ENCODE measurements around the gene STAB1. TPM values are rescaled to one million over a fixed set of nuclear protein-coding genes. Genes with fewer than 3 reads are reported as not detected.

The STAB1 gene
- total and polyA plus RNA-seq, 2 of the 13 experiments (the other 11 are each of a cell fraction or from before 2014, with no cell fraction given): 0.09 to 0.34 TPM

- TF ChIP-seq, protein P1, sequence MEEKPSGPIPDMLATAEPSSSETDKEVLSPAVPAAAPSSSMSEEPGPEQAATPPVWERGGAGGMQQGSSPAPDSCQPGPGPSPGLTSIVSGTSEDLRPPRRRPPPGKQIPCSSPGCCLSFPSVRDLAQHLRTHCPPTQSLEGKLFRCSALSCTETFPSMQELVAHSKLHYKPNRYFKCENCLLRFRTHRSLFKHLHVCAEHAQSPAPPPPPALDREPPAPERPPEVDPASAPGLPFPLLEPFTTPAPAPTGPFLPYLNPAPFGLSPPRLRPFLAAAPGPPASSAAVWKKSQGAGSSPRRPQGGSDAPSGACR (CRISPR knock-in tag; IDR thresholded peaks at IDR 0.05): no peak
- TF ChIP-seq ZNF589 (CRISPR knock-in tag; conservative IDR thresholded peaks at IDR 0.05) (0 out of 2 replicates have a peak, but pooled peaks have one; percentile 2), ZBTB33 (CRISPR knock-in tag; IDR thresholded peaks at IDR 0.05) (no peak), MBNL3 (CRISPR knock-in tag; conservative IDR thresholded peaks at IDR 0.05) (no peak), ZNF609 (CRISPR knock-in tag; IDR thresholded peaks at IDR 0.05; ENCODE audit: borderline replicate concordance) (no peak), FOXA3 (CRISPR knock-in tag; IDR thresholded peaks at IDR 0.05) (no peak), ZNF484 (CRISPR knock-in tag; IDR thresholded peaks at IDR 0.05; ENCODE audit: borderline replicate concordance, low read depth) (0 out of 2 replicates have a peak, but pooled peaks have one; percentile 57), NR1H2 (CRISPR knock-in tag; IDR thresholded peaks at IDR 0.05; ENCODE audit: borderline replicate concordance, low read depth) (no peak)
Observed at GRCh38 chr3:52537165-52537620, 42.1 kb downstream of the STAB1 start (continued).

Data from HepG2 (cell line).